Measurements from ENCODE around the gene CHMP4B. TPM values are rescaled to one million over a fixed set of nuclear protein-coding genes. Genes with fewer than 3 reads are reported as not detected.

CHMP4B gene
- total RNA-seq, 4 donors from 2014 or later, result 90.8 to 116 (median 100) TPM

GRCh38 chr20:33889312-33889711, 78.2 kb downstream of the CHMP4B start:
- peaks cover 0 to 11% (median 6%) of the 10 kb centered on the region in 4 donors for H3K9me3 ChIP-seq
- intact Hi-C loops (cut with DNase I), result no loop called here
- TF ChIP-seq POLR2A (IDR thresholded peaks at IDR 0.05; ENCODE audit: low read depth), result no peak
- TF ChIP-seq CTCF (IDR thresholded peaks at IDR 0.05), result no peak
- TF ChIP-seq POLR2AphosphoS5 (IDR thresholded peaks at IDR 0.05), result no peak
- no peak for TF ChIP-seq EP300 (IDR thresholded peaks at IDR 0.05)
- no peak for DNase-seq (ENCODE audit: extremely low spot score)
- H3K4me3 ChIP-seq, result no peak overlapping the region
- H3K27ac ChIP-seq (replicated peaks in 1 of 4), result no peak overlapping the region
- no peaks in the 10 kb centered on the region for H3K27me3 ChIP-seq
- H3K4me1 ChIP-seq, result no peaks in the 10 kb centered on the region
- no peaks in the 10 kb centered on the region for H3K36me3 ChIP-seq

GRCh38 chr20:33890557-33890956, 79.4 kb downstream of the CHMP4B start:
- 95% methylated on average over 1 of the region's 1 CpG for WGBS
- no peak for TF ChIP-seq EP300 (IDR thresholded peaks at IDR 0.05)
- no peak for TF ChIP-seq CTCF (IDR thresholded peaks at IDR 0.05)
- TF ChIP-seq POLR2AphosphoS5 (IDR thresholded peaks at IDR 0.05), result no peak
- TF ChIP-seq POLR2A (IDR thresholded peaks at IDR 0.05; ENCODE audit: low read depth), result no peak
- DNase-seq (ENCODE audit: extremely low spot score), result no peak
- Histone ChIP-seq H3K4me3 (no peak overlapping the region), H3K27me3 (no peaks in the 10 kb centered on the region), H3K27ac (replicated peaks in 1 of 4) (no peak overlapping the region), H3K9me3 (peaks cover 0 to 11% (median 6%) of the 10 kb centered on the region in 4 donors), H3K4me1 (no peaks in the 10 kb centered on the region), H3K36me3 (no peaks in the 10 kb centered on the region)
- intact Hi-C loops (cut with DNase I), result no loop called here

GRCh38 chr20:33893314-33893713, 82.2 kb downstream of the CHMP4B start:
- no peaks in the 10 kb centered on the region for H3K27me3 ChIP-seq
- TF ChIP-seq POLR2A (IDR thresholded peaks at IDR 0.05; ENCODE audit: low read depth) (no peak), POLR2AphosphoS5 (IDR thresholded peaks at IDR 0.05) (no peak), CTCF (IDR thresholded peaks at IDR 0.05) (no peak), EP300 (IDR thresholded peaks at IDR 0.05) (no peak)
- no peak overlapping the region for H3K27ac ChIP-seq (replicated peaks in 1 of 4)
- DNase-seq (ENCODE audit: extremely low spot score), result no peak
- 87% methylated on average over 4 of the region's 4 CpGs for WGBS
- peaks cover 0 to 6% (median 0%) of the 10 kb centered on the region in 4 donors for H3K4me1 ChIP-seq
- intact Hi-C loops (cut with DNase I), result no loop called here
- H3K9me3 ChIP-seq, result peaks cover 0 to 11% (median 6%) of the 10 kb centered on the region in 4 donors
- H3K36me3 ChIP-seq, result no peaks in the 10 kb centered on the region
- no peak overlapping the region for H3K4me3 ChIP-seq

- no peaks in the 10 kb centered on the region for H3K36me3 ChIP-seq
- no peak for DNase-seq (ENCODE audit: extremely low spot score)
- intact Hi-C loops (cut with DNase I), result no loop called here
- H3K4me1 ChIP-seq, result peaks cover 0 to 6% (median 0%) of the 10 kb centered on the region in 4 donors
- peaks cover 0 to 11% (median 6%) of the 10 kb centered on the region in 4 donors for H3K9me3 ChIP-seq
- H3K27ac ChIP-seq (replicated peaks in 1 of 4), result no peak overlapping the region
- no peak overlapping the region for H3K4me3 ChIP-seq
- WGBS, result 73% methylated on average over 3 of the region's 3 CpGs
- TF ChIP-seq CTCF (IDR thresholded peaks at IDR 0.05) (no peak), POLR2A (IDR thresholded peaks at IDR 0.05; ENCODE audit: low read depth) (no peak), POLR2AphosphoS5 (IDR thresholded peaks at IDR 0.05) (no peak), EP300 (IDR thresholded peaks at IDR 0.05) (no peak)
- H3K27me3 ChIP-seq, result peaks cover 0 to 3% (median 0%) of the 10 kb centered on the region in 4 donors
Observed at GRCh38 chr20:33894798-33895197, 83.7 kb downstream of the CHMP4B start.

- Histone ChIP-seq H3K36me3 (no peaks in the 10 kb centered on the region), H3K4me3 (no peak overlapping the region), H3K9me3 (no peaks in the 10 kb centered on the region), H3K4me1 (peaks cover 0 to 6% (median 0%) of the 10 kb centered on the region in 4 donors), H3K27ac (replicated peaks in 1 of 4) (no peak overlapping the region), H3K27me3 (peaks cover 0 to 3% (median 0%) of the 10 kb centered on the region in 4 donors)
- intact Hi-C loops (cut with DNase I), result no loop called here
- no peak for DNase-seq (ENCODE audit: extremely low spot score)
- TF ChIP-seq POLR2A (IDR thresholded peaks at IDR 0.05; ENCODE audit: low read depth), result no peak
- TF ChIP-seq EP300 (IDR thresholded peaks at IDR 0.05), result no peak
- TF ChIP-seq CTCF (IDR thresholded peaks at IDR 0.05), result no peak
- TF ChIP-seq POLR2AphosphoS5 (IDR thresholded peaks at IDR 0.05), result no peak
- WGBS, result 71% methylated on average over 4 of the region's 4 CpGs
Observed at GRCh38 chr20:33896509-33896908, 85.4 kb downstream of the CHMP4B start.

All from esophagus muscularis mucosa (tissue), 4 donors.